RPMI7951 (cell line): ENCODE measurements around the gene AVP. TPM values are rescaled to one million over a fixed set of nuclear protein-coding genes. Genes with fewer than 3 reads are reported as not detected.
A peak's percentile ranks its signal among the peaks of the same experiment; 100 is the strongest.
"Not testable (repeated sequence)": the region's sequence is repeated elsewhere in the genome, so short reads cannot be mapped to it uniquely, and the experiment has no call there.

Source experiments
- DNase-seq: peaks from one replicate; pipeline ENCODE4 v3.0.0-alpha.2; 2012; ENCODE audit warnings: low read depth
- total RNA-seq: library from RNA; depleted of rRNA; stranded (reverse); fragments of >200 nt; shearing (Covaris generic); gene quantifications from 2 replicates; pipeline ENCODE4 v1.2.3, GENCODE V29; 2014

Gene AVP
- total RNA-seq, 1 experiment from 2014 or later, result not detected

GRCh38 chr20:3082955-3083952, 1.3 kb downstream of the AVP start:
- DNase-seq, result no peak

GRCh38 chr20:3082306-3082951, 2.1 kb downstream of the AVP start:
- DNase-seq, result no peak

- no peak for DNase-seq
Measured at GRCh38 chr20:3081641-3082040, 2.9 kb downstream of the AVP start.

- peak; percentile 82 for DNase-seq
Measured at GRCh38 chr20:3080939-3081388, 3.6 kb downstream of the AVP start.

- DNase-seq, result no peak
Measured at GRCh38 chr20:3077618-3078134, 6.8 kb downstream of the AVP start.

GRCh38 chr20:3075315-3075714, 9.2 kb downstream of the AVP start:
- not testable (repeated sequence) for DNase-seq

- DNase-seq, result no peak
Measured at GRCh38 chr20:3074812-3075211, 9.7 kb downstream of the AVP start.

- not testable (repeated sequence) for DNase-seq
Measured at GRCh38 chr20:3073251-3073643, 11.3 kb downstream of the AVP start.

- DNase-seq, result no peak
Measured at GRCh38 chr20:3072530-3073250, 11.8 kb downstream of the AVP start.

- DNase-seq, result no peak
Measured at GRCh38 chr20:3071610-3072529, 12.7 kb downstream of the AVP start, which contains the start of gene OXT. OXT (plus strand) TSS chr20:3071620; CDS start chr20:3071656, 36 bp downstream.

GRCh38 chr20:3071266-3071609, 13.3 kb downstream of the AVP start:
- DNase-seq, result no peak

GRCh38 chr20:3070725-3071124, 13.8 kb downstream of the AVP start:
- no peak for DNase-seq

- peak; percentile 35 for DNase-seq
Measured at GRCh38 chr20:3068986-3069900, 15.3 kb downstream of the AVP start.

- no peak for DNase-seq
Measured at GRCh38 chr20:3068075-3068474, 16.4 kb downstream of the AVP start.

- DNase-seq, result no peak
Measured at GRCh38 chr20:3067139-3068014, 17.1 kb downstream of the AVP start.

GRCh38 chr20:3064119-3064518, 20.4 kb downstream of the AVP start:
- not testable (repeated sequence) for DNase-seq

GRCh38 chr20:3059489-3059888, 25.0 kb downstream of the AVP start:
- no peak for DNase-seq

- no peak for DNase-seq
Measured at GRCh38 chr20:3051385-3052019, 33.0 kb downstream of the AVP start.
